GM23338 (cell line): ENCODE data around the gene FEN1. TPM values are rescaled to one million over a fixed set of nuclear protein-coding genes. Genes with fewer than 3 reads are reported as not detected.

ENCODE experiments used
- JUNB ChIP-seq: IDR thresholded peaks from one replicate; pipeline ENCODE4 v1.6.1; 2016; ENCODE audit warnings: antibody characterized with exemption; ENCODE audit not compliant: unreplicated experiment
- POLR2AphosphoS5 ChIP-seq: IDR thresholded peaks from 2 replicates; pipeline ENCODE4 v1.6.1; 2016; ENCODE audit warnings: antibody characterized with exemption, low read depth
- microRNA counts: library from miRNA; unstranded; fragments of <30 nt; microRNA quantifications from one replicate; lab custom pipeline; 2017
- polyA plus RNA-seq: library from polyadenylated mRNA; unstranded; fragments of >200 nt; fragmentation: Nextera tagmentation; extraction: Ambion mirVana; gene quantifications from 2 replicates; pipeline ENCODE4 v1.2.1, GENCODE V29; 2016
- total RNA-seq: library from RNA; depleted of rRNA; stranded (reverse); fragments of >200 nt; shearing (Covaris generic); gene quantifications from 2 replicates; pipeline ENCODE4 v1.2.3, GENCODE V29; 2014; rRNA removed
- TF ChIP-seq, protein P1 (sequence below): IDR thresholded peaks from one replicate; pipeline ENCODE4 v1.6.1; 2018; ENCODE audit warnings: antibody characterized with exemption; ENCODE audit not compliant: unreplicated experiment

The FEN1 gene
- total and polyA plus RNA-seq, 2 experiments from 2014 or later: 85.1 to 89.0 TPM

DNA sequence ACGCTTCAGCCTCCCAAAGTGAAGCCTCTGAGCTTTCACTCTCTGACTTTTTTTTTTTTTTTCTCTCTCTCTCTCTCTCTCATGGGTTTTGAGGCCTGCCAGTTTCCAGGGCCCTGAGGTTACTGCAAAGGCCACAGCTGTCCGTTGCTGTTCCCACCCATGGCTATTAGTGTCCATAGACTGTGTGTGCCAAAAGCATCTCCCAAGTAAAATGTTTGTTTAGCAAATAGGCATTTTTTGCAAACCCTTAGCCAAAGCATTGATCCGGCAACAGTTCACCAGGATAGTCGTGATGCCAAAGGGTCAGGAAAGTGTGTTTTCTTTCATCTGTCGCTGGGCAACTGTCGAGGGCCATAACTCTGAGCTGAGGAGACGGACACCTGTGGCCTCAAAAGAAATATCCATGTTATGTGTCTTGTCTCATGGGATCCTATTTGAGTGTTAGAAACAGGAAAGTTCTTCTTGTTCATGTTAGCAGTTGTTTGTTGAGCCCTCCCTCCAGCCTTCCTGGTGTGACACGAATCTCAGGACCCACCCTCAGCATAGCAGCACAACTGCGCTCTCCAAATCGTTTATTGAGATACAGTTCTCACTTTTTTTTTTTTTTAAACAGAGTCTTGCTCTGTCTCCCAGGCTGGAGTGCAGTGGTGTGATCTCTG, 53.8 kb downstream of the FEN1 start (continued):
- TF ChIP-seq, protein P1, sequence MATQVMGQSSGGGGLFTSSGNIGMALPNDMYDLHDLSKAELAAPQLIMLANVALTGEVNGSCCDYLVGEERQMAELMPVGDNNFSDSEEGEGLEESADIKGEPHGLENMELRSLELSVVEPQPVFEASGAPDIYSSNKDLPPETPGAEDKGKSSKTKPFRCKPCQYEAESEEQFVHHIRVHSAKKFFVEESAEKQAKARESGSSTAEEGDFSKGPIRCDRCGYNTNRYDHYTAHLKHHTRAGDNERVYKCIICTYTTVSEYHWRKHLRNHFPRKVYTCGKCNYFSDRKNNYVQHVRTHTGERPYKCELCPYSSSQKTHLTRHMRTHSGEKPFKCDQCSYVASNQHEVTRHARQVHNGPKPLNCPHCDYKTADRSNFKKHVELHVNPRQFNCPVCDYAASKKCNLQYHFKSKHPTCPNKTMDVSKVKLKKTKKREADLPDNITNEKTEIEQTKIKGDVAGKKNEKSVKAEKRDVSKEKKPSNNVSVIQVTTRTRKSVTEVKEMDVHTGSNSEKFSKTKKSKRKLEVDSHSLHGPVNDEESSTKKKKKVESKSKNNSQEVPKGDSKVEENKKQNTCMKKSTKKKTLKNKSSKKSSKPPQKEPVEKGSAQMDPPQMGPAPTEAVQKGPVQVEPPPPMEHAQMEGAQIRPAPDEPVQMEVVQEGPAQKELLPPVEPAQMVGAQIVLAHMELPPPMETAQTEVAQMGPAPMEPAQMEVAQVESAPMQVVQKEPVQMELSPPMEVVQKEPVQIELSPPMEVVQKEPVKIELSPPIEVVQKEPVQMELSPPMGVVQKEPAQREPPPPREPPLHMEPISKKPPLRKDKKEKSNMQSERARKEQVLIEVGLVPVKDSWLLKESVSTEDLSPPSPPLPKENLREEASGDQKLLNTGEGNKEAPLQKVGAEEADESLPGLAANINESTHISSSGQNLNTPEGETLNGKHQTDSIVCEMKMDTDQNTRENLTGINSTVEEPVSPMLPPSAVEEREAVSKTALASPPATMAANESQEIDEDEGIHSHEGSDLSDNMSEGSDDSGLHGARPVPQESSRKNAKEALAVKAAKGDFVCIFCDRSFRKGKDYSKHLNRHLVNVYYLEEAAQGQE: no peak
- TF ChIP-seq POLR2AphosphoS5 (no peak), JUNB (no peak)

MicroRNA genes within 50 kb of the gene (microRNA counts, 767-probe panel; counts per million panel counts)
- microRNA hsa-miR-1908 (lab: Ali Mortazavi, UCI) (not detected), microRNA hsa-miR-611 (lab: Ali Mortazavi, UCI) (not detected)

Other genes with a start within 250 kb of the FEN1 start
- 7.0 and 10.3 TPM in 2 replicates for gene SYT7, start 211.8 kb upstream of the FEN1 start, total RNA-seq
- 1.6 and 1.8 TPM in 2 replicates for gene SYT7, start 211.8 kb upstream of the FEN1 start, polyA plus RNA-seq
- gene DAGLA, start 112.5 kb upstream of the FEN1 start, total RNA-seq: 1.3 and 2.5 TPM in 2 replicates
- gene DAGLA, start 112.5 kb upstream of the FEN1 start, polyA plus RNA-seq: 0.52 and 0.55 TPM in 2 replicates
- 5.0 and 5.5 TPM in 2 replicates for gene MYRF, start 40.3 kb upstream of the FEN1 start, total RNA-seq
- gene MYRF, start 40.3 kb upstream of the FEN1 start, polyA plus RNA-seq: 1.9 and 2.2 TPM in 2 replicates
- 71.3 and 73.3 TPM in 2 replicates for gene TMEM258, start 312 bp upstream of the FEN1 start, total RNA-seq
- 519 and 553 TPM in 2 replicates for gene TMEM258, start 312 bp upstream of the FEN1 start, polyA plus RNA-seq
- 103 and 119 TPM in 2 replicates for gene FADS1, start 24.1 kb downstream of the FEN1 start, total RNA-seq
- 67.6 and 74.9 TPM in 2 replicates for gene FADS1, start 24.1 kb downstream of the FEN1 start, polyA plus RNA-seq
- gene FADS2, start 35.4 kb downstream of the FEN1 start, total RNA-seq: 354 and 392 TPM in 2 replicates
- gene FADS2, start 35.4 kb downstream of the FEN1 start, polyA plus RNA-seq: 124 and 126 TPM in 2 replicates
- gene FADS3, start 98.6 kb downstream of the FEN1 start, total RNA-seq: 73.5 and 91.4 TPM in 2 replicates
- 44.4 and 44.6 TPM in 2 replicates for gene FADS3, start 98.6 kb downstream of the FEN1 start, polyA plus RNA-seq
- gene RAB3IL1, start 124.7 kb downstream of the FEN1 start, total RNA-seq: 2.7 and 4.0 TPM in 2 replicates
- gene RAB3IL1, start 124.7 kb downstream of the FEN1 start, polyA plus RNA-seq: 3.4 and 3.9 TPM in 2 replicates
- 0.35 and 0.89 TPM in 2 replicates for gene BEST1, start 157.4 kb downstream of the FEN1 start, total RNA-seq
- 0.44 and 0.75 TPM in 2 replicates for gene BEST1, start 157.4 kb downstream of the FEN1 start, polyA plus RNA-seq
- gene FTH1, start 174.7 kb downstream of the FEN1 start, total RNA-seq: 718 and 839 TPM in 2 replicates
- 2,531 and 2,750 TPM in 2 replicates for gene FTH1, start 174.7 kb downstream of the FEN1 start, polyA plus RNA-seq